ENCODE data around the gene ACAD8.
A peak's percentile ranks its signal among the peaks of the same experiment; 100 is the strongest.

ACAD8 gene

DNA sequence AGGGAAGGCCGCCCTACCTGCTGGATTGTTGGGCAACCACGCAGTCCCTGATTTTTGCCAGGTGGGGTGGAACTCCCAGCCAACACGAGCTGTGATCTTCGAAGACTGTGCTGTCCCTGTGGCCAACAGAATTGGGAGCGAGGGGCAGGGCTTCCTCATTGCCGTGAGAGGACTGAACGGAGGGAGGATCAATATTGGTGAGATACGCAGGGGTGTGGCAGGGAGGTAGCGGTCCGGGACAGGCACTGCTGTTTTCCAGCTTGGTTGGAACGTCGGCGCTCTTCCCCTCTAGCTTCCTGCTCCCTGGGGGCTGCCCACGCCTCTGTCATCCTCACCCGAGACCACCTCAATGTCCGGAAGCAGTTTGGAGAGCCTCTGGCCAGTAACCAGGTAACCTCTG is 7.6 kb downstream of the ACAD8 start:
- TF ChIP-seq ZNF565 (CRISPR knock-in tag; conservative IDR thresholded peaks at IDR 0.05; ENCODE audit: low read depth) (no peak), ZNF8 (CRISPR knock-in tag; IDR thresholded peaks at IDR 0.05) (no peak), BACH2 (CRISPR knock-in tag; IDR thresholded peaks at IDR 0.05; ENCODE audit: borderline replicate concordance) (no peak), OSR1 (CRISPR knock-in tag; IDR thresholded peaks at IDR 0.05) (no peak), GLIS3 (CRISPR knock-in tag; IDR thresholded peaks at IDR 0.05) (no peak), PPARA (CRISPR knock-in tag; IDR thresholded peaks at IDR 0.05; ENCODE audit: borderline replicate concordance) (no peak)
- TF ChIP-seq, protein P1, sequence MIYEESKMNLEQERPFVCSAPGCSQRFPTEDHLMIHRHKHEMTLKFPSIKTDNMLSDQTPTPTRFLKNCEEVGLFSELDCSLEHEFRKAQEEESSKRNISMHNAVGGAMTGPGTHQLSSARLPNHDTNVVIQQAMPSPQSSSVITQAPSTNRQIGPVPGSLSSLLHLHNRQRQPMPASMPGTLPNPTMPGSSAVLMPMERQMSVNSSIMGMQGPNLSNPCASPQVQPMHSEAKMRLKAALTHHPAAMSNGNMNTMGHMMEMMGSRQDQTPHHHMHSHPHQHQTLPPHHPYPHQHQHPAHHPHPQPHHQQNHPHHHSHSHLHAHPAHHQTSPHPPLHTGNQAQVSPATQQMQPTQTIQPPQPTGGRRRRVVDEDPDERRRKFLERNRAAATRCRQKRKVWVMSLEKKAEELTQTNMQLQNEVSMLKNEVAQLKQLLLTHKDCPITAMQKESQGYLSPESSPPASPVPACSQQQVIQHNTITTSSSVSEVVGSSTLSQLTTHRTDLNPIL (CRISPR knock-in tag; IDR thresholded peaks at IDR 0.05; ENCODE audit: low read depth) = no peak
- TF ChIP-seq, protein P2, sequence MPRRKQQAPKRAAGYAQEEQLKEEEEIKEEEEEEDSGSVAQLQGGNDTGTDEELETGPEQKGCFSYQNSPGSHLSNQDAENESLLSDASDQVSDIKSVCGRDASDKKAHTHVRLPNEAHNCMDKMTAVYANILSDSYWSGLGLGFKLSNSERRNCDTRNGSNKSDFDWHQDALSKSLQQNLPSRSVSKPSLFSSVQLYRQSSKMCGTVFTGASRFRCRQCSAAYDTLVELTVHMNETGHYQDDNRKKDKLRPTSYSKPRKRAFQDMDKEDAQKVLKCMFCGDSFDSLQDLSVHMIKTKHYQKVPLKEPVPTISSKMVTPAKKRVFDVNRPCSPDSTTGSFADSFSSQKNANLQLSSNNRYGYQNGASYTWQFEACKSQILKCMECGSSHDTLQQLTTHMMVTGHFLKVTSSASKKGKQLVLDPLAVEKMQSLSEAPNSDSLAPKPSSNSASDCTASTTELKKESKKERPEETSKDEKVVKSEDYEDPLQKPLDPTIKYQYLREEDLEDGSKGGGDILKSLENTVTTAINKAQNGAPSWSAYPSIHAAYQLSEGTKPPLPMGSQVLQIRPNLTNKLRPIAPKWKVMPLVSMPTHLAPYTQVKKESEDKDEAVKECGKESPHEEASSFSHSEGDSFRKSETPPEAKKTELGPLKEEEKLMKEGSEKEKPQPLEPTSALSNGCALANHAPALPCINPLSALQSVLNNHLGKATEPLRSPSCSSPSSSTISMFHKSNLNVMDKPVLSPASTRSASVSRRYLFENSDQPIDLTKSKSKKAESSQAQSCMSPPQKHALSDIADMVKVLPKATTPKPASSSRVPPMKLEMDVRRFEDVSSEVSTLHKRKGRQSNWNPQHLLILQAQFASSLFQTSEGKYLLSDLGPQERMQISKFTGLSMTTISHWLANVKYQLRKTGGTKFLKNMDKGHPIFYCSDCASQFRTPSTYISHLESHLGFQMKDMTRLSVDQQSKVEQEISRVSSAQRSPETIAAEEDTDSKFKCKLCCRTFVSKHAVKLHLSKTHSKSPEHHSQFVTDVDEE (CRISPR knock-in tag; IDR thresholded peaks at IDR 0.05) = no peak
- ATAC-seq = no peak

DNA sequence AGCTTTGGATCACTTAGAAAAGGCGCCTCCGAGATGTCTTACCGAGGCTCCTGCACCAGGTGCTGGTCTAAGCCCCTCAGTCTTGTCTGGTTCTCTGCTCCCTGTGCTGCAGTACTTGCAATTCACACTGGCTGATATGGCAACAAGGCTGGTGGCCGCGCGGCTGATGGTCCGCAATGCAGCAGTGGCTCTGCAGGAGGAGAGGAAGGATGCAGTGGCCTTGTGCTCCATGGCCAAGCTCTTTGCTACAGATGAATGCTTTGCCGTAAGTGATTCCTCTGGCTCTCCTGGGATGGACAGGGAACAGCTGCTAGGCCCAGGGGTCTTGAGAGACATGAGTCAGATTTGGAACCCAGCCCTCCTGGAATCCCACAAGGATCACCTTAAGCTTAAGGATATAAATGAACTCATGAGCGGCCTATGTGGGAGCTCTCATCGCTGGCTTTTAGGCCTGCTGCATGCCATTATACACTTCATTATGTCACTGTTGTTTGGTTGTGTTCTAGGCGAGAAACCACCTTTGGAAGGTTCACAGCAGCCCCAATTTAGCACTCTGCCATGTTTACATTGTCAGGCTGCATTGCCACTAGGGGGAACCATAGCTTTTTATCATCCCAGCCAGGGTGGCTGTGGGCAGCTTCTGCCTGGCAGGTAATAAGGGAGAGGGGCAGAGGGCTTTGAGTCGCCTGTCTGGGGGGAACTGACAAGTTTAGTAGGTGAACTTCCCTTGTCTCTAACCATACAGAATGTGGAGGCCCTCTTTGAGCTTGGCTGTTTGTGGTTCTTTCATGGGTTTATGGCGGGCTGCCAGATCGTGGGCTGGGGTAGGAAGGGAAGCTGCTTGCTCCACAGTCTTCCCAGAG is 8.5 kb downstream of the ACAD8 start:
- TF ChIP-seq TOX (CRISPR knock-in tag; IDR thresholded peaks at IDR 0.05; ENCODE audit: borderline replicate concordance) (no peak), ZFP3 (CRISPR knock-in tag; IDR thresholded peaks at IDR 0.05) (no peak), PPARA (CRISPR knock-in tag; IDR thresholded peaks at IDR 0.05; ENCODE audit: borderline replicate concordance) (no peak), ARNTL (CRISPR knock-in tag; IDR thresholded peaks at IDR 0.05; ENCODE audit: borderline replicate concordance, low read depth) (no peak), ESRRG (CRISPR knock-in tag; IDR thresholded peaks at IDR 0.05) (no peak), SNAI2 (CRISPR knock-in tag; IDR thresholded peaks at IDR 0.05) (no peak), ZFP30 (CRISPR knock-in tag; IDR thresholded peaks at IDR 0.05) (no peak), TCF4 (CRISPR knock-in tag; IDR thresholded peaks at IDR 0.05; ENCODE audit: borderline replicate concordance) (no peak), ZNF8 (CRISPR knock-in tag; IDR thresholded peaks at IDR 0.05) (no peak)
- TF ChIP-seq, protein P3, sequence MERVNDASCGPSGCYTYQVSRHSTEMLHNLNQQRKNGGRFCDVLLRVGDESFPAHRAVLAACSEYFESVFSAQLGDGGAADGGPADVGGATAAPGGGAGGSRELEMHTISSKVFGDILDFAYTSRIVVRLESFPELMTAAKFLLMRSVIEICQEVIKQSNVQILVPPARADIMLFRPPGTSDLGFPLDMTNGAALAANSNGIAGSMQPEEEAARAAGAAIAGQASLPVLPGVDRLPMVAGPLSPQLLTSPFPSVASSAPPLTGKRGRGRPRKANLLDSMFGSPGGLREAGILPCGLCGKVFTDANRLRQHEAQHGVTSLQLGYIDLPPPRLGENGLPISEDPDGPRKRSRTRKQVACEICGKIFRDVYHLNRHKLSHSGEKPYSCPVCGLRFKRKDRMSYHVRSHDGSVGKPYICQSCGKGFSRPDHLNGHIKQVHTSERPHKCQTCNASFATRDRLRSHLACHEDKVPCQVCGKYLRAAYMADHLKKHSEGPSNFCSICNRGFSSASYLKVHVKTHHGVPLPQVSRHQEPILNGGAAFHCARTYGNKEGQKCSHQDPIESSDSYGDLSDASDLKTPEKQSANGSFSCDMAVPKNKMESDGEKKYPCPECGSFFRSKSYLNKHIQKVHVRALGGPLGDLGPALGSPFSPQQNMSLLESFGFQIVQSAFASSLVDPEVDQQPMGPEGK (CRISPR knock-in tag; IDR thresholded peaks at IDR 0.05; ENCODE audit: borderline replicate concordance) = no peak
- TF ChIP-seq, protein P1 (CRISPR knock-in tag; IDR thresholded peaks at IDR 0.05; ENCODE audit: low read depth) = no peak
- ATAC-seq = peak; percentile 82

DNA sequence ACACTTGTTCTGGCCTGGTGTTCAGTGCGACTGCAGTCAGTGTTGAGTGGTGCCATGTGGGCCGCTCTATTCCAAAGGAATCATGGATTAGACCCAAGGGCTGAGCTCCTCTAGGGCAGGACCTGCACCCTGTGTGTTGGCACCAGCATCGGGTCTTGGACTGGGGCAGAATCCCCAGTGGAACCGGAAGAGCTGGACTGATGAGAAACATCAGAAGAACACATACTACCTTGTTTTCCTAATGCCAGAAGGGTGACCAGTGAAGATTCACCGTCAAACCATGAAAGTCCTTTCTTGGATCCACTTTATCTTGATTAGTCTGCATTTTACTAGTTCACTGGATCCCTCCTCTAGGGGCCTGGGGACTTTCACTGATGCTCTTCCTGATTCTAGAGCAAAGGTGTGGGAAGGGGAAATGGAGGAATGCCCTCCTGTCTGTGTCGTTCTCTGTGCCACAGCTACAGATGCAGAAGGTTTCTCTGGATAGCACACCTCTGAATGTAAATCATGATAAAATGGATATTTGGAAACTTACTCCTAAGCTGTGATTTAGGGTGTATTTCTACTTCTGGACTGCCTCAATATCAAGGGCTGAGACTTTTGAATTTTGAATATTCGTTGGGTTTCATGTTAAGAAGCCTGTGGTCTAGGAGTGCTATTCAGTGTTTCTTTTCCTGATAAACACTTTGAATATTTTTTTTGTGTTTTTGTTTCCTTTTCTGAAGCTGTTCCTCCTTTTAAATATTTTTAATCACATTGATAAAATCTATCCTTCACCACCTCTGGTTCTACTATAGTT is 11.8 kb downstream of the ACAD8 start:
- ATAC-seq = no peak
- TF ChIP-seq, protein P4, sequence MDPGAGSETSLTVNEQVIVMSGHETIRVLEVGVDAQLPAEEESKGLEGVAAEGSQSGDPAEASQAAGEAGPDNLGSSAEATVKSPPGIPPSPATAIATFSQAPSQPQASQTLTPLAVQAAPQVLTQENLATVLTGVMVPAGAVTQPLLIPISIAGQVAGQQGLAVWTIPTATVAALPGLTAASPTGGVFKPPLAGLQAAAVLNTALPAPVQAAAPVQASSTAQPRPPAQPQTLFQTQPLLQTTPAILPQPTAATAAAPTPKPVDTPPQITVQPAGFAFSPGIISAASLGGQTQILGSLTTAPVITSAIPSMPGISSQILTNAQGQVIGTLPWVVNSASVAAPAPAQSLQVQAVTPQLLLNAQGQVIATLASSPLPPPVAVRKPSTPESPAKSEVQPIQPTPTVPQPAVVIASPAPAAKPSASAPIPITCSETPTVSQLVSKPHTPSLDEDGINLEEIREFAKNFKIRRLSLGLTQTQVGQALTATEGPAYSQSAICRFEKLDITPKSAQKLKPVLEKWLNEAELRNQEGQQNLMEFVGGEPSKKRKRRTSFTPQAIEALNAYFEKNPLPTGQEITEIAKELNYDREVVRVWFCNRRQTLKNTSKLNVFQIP (CRISPR knock-in tag; IDR thresholded peaks at IDR 0.05; ENCODE audit: borderline replicate concordance, low read depth) = no peak
- TF ChIP-seq ARNTL (CRISPR knock-in tag; IDR thresholded peaks at IDR 0.05; ENCODE audit: borderline replicate concordance, low read depth) = no peak
- no peak for TF ChIP-seq ZFP30 (CRISPR knock-in tag; IDR thresholded peaks at IDR 0.05)
- TF ChIP-seq ZNF70 (CRISPR knock-in tag; IDR thresholded peaks at IDR 0.05) = no peak
- TF ChIP-seq CSDC2 (CRISPR knock-in tag; IDR thresholded peaks at IDR 0.05) = no peak
- no peak for TF ChIP-seq SNAI2 (CRISPR knock-in tag; IDR thresholded peaks at IDR 0.05)
- TF ChIP-seq, protein P2 (CRISPR knock-in tag; IDR thresholded peaks at IDR 0.05) = no peak
- no peak for TF ChIP-seq OSR1 (CRISPR knock-in tag; IDR thresholded peaks at IDR 0.05)
- no peak for TF ChIP-seq ZFP3 (CRISPR knock-in tag; IDR thresholded peaks at IDR 0.05)
- TF ChIP-seq ZNF8 (CRISPR knock-in tag; IDR thresholded peaks at IDR 0.05) = no peak
- TF ChIP-seq, protein P3 (CRISPR knock-in tag; IDR thresholded peaks at IDR 0.05; ENCODE audit: borderline replicate concordance) = no peak
- no peak for TF ChIP-seq ISL1 (CRISPR knock-in tag; IDR thresholded peaks at IDR 0.05)
- TF ChIP-seq PPARA (CRISPR knock-in tag; IDR thresholded peaks at IDR 0.05; ENCODE audit: borderline replicate concordance) = no peak

Data from SK-N-SH treated with all-trans-retinoic acid at 6 μM for 48 hours (cell line).